GM21515 (cell line): ENCODE measurements around the gene CD59.
"Not testable (repeated sequence)": the region's sequence is repeated elsewhere in the genome, so short reads cannot be mapped to it uniquely, and the experiment has no call there.

Source experiments
- ATAC-seq: cut with Tn5 transposase; IDR thresholded peaks from one replicate; pipeline ENCODE4 v1.9.1; 2021; ENCODE audit not compliant: unreplicated experiment

Gene CD59

GRCh38 chr11:33695051-33695566 lies 41.1 kb downstream of the CD59 start:
- ATAC-seq = no peak

- no peak for ATAC-seq
Observed at GRCh38 chr11:33694346-33695050, 41.7 kb downstream of the CD59 start.

- ATAC-seq = no peak
Observed at GRCh38 chr11:33692541-33692940, 43.7 kb downstream of the CD59 start.

- no peak for ATAC-seq
Observed at GRCh38 chr11:33692013-33692504, 44.2 kb downstream of the CD59 start.

GRCh38 chr11:33691066-33691864 lies 45.0 kb downstream of the CD59 start:
- no peak for ATAC-seq

GRCh38 chr11:33690290-33691065 lies 45.7 kb downstream of the CD59 start:
- no peak for ATAC-seq

- ATAC-seq = no peak
Observed at GRCh38 chr11:33689501-33689900, 46.7 kb downstream of the CD59 start.

- no peak for ATAC-seq
Observed at GRCh38 chr11:33689085-33689484, 47.1 kb downstream of the CD59 start.

GRCh38 chr11:33687733-33688479 lies 48.3 kb downstream of the CD59 start:
- no peak for ATAC-seq

- no peak for ATAC-seq
Observed at GRCh38 chr11:33685082-33685481, 51.1 kb downstream of the CD59 start.

GRCh38 chr11:33684003-33684706 lies 52.1 kb downstream of the CD59 start:
- no peak for ATAC-seq

GRCh38 chr11:33682446-33682845 lies 53.8 kb downstream of the CD59 start:
- ATAC-seq = no peak

GRCh38 chr11:33682019-33682418 lies 54.2 kb downstream of the CD59 start:
- no peak for ATAC-seq

- ATAC-seq = not testable (repeated sequence)
Observed at GRCh38 chr11:33678616-33679015, 57.6 kb downstream of the CD59 start.

- no peak for ATAC-seq
Observed at GRCh38 chr11:33674035-33674814, 62.0 kb downstream of the CD59 start.

GRCh38 chr11:33672273-33672672 lies 64.0 kb downstream of the CD59 start:
- no peak for ATAC-seq

GRCh38 chr11:33670250-33671011 lies 65.8 kb downstream of the CD59 start:
- ATAC-seq = no peak

- no peak for ATAC-seq
Observed at GRCh38 chr11:33669598-33670249, 66.5 kb downstream of the CD59 start.
